ENCODE results near the gene ITGB4.
A peak's percentile ranks its signal among the peaks of the same experiment; 100 is the strongest.
"Not testable (repeated sequence)": the region's sequence is repeated elsewhere in the genome, so short reads cannot be mapped to it uniquely, and the experiment has no call there.

ITGB4 gene

GRCh38 chr17:75771334-75772281 lies 50.3 kb downstream of the ITGB4 start:
- no peak for DNase-seq (ENCODE audit: low spot score)

GRCh38 chr17:75773121-75773807 lies 52.0 kb downstream of the ITGB4 start:
- no peak for DNase-seq (ENCODE audit: low spot score)

- no peak for DNase-seq (ENCODE audit: low spot score)
Measured at GRCh38 chr17:75773808-75774470, 52.7 kb downstream of the ITGB4 start.

GRCh38 chr17:75774471-75774990 lies 53.3 kb downstream of the ITGB4 start:
- DNase-seq (ENCODE audit: low spot score) = no peak

DNA sequence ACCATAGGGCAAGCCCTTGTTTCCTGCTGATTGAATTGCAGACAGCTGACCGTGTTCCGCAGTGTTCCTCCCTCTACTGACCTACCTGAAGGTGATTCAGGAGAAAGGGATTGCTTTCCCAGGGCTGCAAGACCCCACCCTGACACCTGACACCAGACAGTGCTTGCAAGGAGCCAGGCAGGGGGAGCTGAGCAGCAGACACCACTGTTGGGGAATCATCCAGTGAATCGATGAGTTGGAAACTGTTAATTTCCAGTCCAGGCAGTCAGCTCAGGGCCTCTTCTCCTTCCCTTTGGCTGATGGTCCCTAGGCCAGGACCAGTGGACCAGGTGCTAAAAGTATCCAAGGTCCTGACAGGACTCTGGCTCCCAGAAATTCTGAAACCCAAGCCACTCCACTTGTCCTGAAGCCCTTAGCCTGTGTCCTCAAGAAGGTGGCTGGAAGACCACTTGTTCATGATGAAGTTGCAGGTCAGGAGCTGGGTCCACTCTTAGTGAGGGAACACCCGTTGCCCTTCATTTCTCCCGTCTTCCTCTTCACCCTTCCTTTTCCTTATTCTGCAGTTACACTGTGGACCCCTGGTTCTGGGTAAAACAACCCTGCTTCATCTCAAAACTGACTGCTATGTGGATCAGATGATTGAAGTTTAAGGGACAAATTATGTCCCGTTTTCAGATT lies 53.9 kb downstream of the ITGB4 start:
- DNase-seq (ENCODE audit: low spot score) = no peak

GRCh38 chr17:75776386-75777295 lies 55.4 kb downstream of the ITGB4 start:
- DNase-seq (ENCODE audit: low spot score) = peak; percentile 75

DNA sequence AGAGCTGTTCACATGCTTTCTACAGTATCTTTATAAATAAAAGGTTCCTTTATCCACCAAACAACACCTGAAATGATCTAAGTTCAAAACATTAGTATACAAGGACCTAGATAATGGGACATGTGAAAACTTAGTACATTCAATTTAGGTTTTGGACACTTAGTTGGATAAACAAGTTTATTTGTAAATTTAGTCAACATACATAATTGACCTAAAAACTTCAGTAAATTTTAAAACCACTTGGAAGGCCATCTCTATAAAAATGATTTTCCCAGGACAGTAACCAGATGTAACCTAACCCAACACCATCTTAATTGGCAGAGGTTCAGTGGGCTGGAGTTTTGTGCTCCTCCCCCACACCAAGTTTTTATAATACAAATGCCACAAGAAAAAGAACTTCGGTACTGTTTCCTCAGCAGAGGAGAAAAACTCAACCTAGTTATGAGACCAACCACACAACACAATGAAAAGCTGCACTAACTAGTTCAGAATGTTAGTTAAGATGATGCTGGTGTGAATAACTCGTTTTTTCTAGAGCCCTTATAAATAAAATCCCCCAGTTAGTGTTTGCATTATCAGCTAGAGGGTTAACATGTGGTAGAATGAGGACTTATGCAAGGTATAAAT lies 56.1 kb downstream of the ITGB4 start:
- DNase-seq (ENCODE audit: low spot score) = no peak

DNA sequence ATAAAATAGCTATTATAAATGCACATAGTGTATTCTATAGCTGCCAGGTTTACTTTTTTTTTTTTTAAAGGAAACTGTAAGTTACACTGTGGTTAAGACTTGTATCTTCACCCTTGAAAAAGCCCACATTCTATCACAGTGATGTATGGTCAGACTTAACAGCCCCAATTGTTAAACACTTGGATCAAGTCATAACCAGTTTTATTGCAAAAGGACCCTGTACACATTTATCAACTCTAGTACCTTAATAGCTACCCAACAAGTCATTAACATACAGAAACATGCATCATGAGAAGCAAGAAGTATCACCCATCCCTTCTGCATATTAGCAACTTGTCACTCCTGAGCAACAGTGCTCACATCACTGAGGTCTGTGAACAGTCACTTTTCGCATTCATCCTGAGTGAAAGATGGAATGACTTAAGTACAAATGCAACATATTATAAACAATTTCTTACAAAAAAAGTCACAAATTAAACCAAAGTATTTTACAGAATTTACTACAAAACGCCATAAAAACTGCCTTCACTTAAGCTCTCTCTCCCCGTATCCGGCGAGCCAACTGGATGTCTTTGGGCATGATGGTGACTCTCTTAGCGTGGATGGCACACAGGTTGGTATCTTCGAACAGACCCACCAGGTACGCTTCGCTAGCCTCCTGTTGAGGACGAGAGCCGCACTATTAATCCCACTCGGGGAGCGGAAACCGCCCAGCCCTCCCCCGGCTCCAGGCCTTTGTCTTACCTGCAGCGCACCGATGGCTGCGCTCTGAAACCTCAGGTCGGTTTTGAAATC lies 57.0 kb downstream of the ITGB4 start:
- not testable (repeated sequence) for DNase-seq (ENCODE audit: low spot score)

- DNase-seq (ENCODE audit: low spot score) = no peak
Measured at GRCh38 chr17:75778861-75779249, 57.6 kb downstream of the ITGB4 start.

- DNase-seq (ENCODE audit: low spot score) = peak; percentile 100
Measured at GRCh38 chr17:75779250-75779986, 58.2 kb downstream of the ITGB4 start.

DNA sequence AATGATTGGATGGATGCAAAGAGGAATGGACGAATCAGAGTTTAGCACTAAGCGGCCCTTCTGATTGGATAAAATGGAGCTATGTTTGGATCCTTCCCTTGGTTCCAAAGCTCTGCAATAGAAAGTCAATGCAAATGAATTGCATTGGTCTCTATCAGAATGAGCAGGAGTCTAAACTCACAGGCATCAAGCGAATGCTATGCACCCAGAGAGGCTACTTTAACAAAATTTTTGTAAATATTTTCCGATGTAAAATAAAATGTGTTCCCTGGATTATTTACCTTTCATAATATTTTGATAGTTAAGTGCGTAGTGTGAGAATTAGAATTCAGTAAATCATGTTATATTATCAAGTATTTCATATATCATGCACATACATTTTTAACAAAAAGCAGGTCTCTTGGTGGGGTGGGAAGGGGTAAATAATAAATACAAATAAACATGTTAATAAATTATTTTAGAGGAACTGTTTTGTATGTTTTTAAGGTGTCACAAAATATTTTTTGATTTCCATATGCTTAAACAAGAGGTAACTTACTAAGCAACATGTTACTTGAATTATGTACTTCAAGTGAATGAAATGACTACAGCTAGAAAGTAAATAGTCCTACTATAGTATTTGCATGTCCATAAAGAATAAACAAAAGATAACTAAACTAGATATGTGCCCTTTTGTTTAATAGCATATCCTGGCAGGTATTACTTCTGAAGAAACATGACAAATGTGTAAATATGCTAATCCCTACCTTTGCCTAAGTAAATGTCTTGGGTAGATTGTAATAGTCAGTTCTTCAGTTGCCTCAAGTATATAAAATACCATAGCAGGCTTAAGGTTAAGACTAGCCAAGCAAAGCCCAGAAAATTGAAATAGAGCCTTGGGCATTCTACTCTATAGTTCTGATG lies 59.0 kb downstream of the ITGB4 start:
- DNase-seq (ENCODE audit: low spot score) = no peak

- DNase-seq (ENCODE audit: low spot score) = peak; percentile 71
Measured at GRCh38 chr17:75783069-75783783, 62.0 kb downstream of the ITGB4 start.

DNA sequence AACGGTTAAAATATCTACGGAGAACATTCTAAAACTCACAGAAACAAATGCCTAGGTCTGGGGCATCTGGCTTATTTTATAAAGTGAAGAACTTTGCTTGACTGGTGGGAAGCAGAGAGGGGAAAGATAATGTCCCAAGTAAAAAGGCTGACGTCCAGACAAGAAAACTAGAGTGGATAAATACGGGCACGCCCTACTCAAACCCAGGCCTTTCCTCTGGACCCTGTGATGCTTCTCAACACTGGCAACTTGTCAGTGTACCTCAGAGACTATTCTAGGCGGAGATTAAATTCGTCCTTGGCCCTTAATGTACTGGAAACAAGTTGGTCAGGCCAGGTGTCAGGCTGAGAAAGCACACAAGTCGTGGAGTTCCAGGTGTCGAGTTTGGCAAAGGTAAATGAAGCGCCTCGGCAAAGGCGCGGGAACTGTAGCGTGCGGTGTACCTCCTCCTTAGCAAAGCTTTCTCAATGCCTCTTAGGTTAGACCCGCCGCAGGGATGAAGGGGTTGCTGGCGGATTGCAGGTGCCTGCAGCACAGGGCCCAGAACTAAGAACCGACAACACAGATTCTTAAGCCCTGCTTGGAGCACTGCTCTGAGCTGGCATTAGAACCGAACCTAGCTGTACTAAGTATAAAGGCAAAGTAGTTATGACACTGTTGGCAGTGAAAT lies 62.7 kb downstream of the ITGB4 start:
- DNase-seq (ENCODE audit: low spot score) = peak; percentile 23

DNA sequence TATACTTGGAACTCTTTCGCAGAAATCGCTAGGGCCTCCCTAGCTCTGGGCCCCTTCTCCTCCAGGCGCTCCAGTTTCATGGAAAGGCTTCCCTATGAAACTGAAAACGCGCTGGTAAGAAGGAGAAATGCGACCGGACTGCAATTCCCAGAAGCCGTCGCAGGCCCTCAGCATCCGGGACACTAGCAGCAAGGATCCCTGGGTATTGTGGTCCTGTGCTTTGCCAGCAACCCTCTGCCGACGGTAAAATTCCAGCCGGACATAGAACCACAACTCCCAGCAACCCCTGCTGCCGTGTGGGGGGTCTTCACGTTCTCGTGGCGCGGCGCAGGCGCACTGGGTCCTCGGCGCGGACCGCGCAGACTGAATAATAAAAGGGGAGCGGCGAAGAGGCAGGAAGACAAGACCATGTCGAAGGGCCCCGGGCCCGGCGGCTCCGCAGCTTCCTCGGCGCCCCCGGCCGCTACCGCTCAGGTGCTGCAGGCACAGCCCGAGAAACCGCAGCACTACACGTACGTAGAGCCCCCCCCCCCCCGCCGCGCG lies 63.3 kb downstream of the ITGB4 start, which contains the start of gene UNK:
UNK (plus strand) TSS at position 334 of the 543 bp plus-strand sequence; CDS start at position 409, 75 bp downstream.
- peak; percentile 99 for DNase-seq (ENCODE audit: low spot score)

DNA sequence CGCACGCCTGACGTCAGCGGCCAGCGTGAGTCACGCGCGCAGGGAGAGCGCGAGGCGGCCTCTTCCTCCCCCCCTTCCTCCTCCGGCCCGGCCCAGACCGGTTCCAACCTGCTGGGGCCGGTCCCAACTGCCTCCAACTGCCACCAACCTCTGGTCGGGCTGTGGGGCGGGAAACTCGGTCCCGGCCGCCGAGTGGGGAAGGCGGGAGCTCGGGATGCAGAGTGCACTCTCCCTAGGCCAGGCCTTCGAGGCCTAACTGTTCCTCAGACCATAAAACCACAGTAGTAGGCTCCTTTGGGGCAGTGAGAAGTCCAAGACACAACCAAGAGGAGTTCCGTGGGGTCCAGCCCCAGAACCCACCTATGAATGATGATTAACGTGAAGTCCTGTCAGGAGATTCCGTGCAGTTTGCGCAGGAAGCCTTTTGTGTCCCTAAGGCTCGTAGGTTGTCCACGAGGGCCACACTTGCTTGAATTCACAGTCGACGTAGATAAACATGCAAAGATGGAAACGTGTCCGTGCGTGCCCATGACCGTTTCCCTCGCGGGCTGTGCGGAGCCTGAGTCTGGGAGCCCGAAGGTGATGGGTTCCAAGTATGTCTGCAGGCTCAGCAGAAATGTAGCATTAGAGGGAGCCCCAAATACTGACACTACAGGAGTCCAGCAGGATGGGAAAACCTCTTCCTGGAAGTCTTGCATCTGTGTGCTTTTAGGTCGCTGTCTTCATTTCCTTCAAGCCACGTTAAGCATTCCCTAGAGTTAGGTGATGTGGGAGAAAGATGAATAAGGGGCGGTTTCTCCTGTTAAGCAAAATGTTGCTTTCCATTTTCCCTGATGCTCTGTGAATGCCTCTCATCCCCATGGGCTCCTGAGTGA lies 64.0 kb downstream of the ITGB4 start:
- peak; percentile 93 for DNase-seq (ENCODE audit: low spot score)

Data from hematopoietic multipotent progenitor cell treated with erythropoietin and hydrocortisone succinate and interleukin-3 and kit ligand, for 15 days (in vitro differentiated cells).